ENCODE results near the gene TNFSF13B. TPM values are rescaled to one million over a fixed set of nuclear protein-coding genes. Genes with fewer than 3 reads are reported as not detected.
"Not testable (repeated sequence)": the region's sequence is repeated elsewhere in the genome, so short reads cannot be mapped to it uniquely, and the experiment has no call there.

The TNFSF13B gene
- total and polyA plus RNA-seq, 12 donors, result 6.8 to 81.3 (median 17.8) TPM

GRCh38 chr13:108266321-108266990 is 3.1 kb upstream of the TNFSF13B start:
- peak overlapping the region in 2 of 5 donors; percentile 42 to 59 for H3K27ac ChIP-seq
- no peak for DNase-seq
- no peaks in the 10 kb centered on the region for H3K9me3 ChIP-seq (replicated peaks in 1 of 3)
- TF ChIP-seq CTCF (IDR thresholded peaks at IDR 0.05), result no peak
- TF ChIP-seq POLR2A (IDR thresholded peaks at IDR 0.05), result no peak
- no peaks in the 10 kb centered on the region for H3K27me3 ChIP-seq
- WGBS, 4 donors, result 65 to 75% (median 73%) methylated on average over 9 to 10 of the region's 10 CpGs
- peaks cover 8 to 19% of the 10 kb centered on the region in 2 donors for H3K4me1 ChIP-seq (replicated peaks in 1 of 2)
- intact Hi-C loops (cut with DNase I), result no loop called here
- H3K4me3 ChIP-seq, result no peak overlapping the region
- no peaks in the 10 kb centered on the region for H3K36me3 ChIP-seq (replicated peaks in 1 of 2)

DNA sequence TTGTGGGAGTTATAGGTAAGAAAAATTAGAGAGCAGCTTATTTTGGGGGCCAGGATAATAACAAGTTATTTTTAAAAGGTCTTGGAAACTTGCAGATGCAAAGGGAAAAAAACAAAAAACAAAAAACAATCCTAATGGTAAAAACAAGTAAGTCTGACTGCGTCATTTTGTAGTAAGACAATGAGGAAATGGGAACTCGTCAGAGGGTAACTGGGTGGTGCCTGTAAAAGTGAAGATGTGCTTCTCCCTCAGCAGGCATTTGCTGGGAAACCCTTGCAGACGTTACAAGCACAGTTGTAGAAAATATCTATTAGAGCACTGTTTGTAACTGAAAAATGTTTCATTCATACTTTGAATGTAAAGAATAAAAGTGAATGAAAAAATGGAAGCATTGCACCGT is 2.2 kb upstream of the TNFSF13B start:
- Histone ChIP-seq H3K27me3 (no peaks in the 10 kb centered on the region), H3K36me3 (replicated peaks in 1 of 2) (no peaks in the 10 kb centered on the region), H3K4me3 (no peak overlapping the region), H3K4me1 (replicated peaks in 1 of 2) (peaks cover 8 to 28% of the 10 kb centered on the region in 2 donors), H3K27ac (peak overlapping the region in 1 of 5 donors; percentile 42), H3K9me3 (replicated peaks in 1 of 3) (no peaks in the 10 kb centered on the region)
- TF ChIP-seq POLR2A (IDR thresholded peaks at IDR 0.05) (no peak), CTCF (IDR thresholded peaks at IDR 0.05) (no peak)
- intact Hi-C loops (cut with DNase I), result no loop called here
- 79 to 95% (median 85%) methylated on average over 4 of the region's 4 CpGs for WGBS, 4 donors
- no peak for DNase-seq

GRCh38 chr13:108267855-108268254 is 1.7 kb upstream of the TNFSF13B start:
- H3K36me3 ChIP-seq (replicated peaks in 1 of 2); DNase-seq; H3K4me3 ChIP-seq; intact Hi-C loops (cut with DNase I); H3K9me3 ChIP-seq (replicated peaks in 1 of 3); H3K27ac ChIP-seq; H3K27me3 ChIP-seq: not testable (repeated sequence)
- 96 to 98% (median 97%) methylated on average over 3 of the region's 3 CpGs for WGBS, 4 donors
- peaks cover 8 to 31% of the 10 kb centered on the region in 2 donors for H3K4me1 ChIP-seq (replicated peaks in 1 of 2)

- Histone ChIP-seq H3K36me3 (replicated peaks in 1 of 2) (no peaks in the 10 kb centered on the region), H3K27ac (peak overlapping the region in 1 of 5 donors; percentile 81), H3K4me3 (no peak overlapping the region), H3K4me1 (replicated peaks in 1 of 2) (peaks cover 8 to 31% of the 10 kb centered on the region in 2 donors), H3K9me3 (replicated peaks in 1 of 3) (no peaks in the 10 kb centered on the region), H3K27me3 (no peaks in the 10 kb centered on the region)
- TF ChIP-seq POLR2A (IDR thresholded peaks at IDR 0.05) (no peak), CTCF (IDR thresholded peaks at IDR 0.05) (no peak)
- no peak for DNase-seq
- intact Hi-C loops (cut with DNase I), result no loop called here
- WGBS, 4 donors, result 63 to 86% (median 77%) methylated on average over 4 of the region's 4 CpGs
Measured at GRCh38 chr13:108268466-108269112, 929 bp upstream of the TNFSF13B start.
